DMS 273 (cell line): Measurements from ENCODE around the gene SIT1.
"Not testable (repeated sequence)": the region's sequence is repeated elsewhere in the genome, so short reads cannot be mapped to it uniquely, and the experiment has no call there.

Experiments
- DNase-seq: peaks from one replicate; lab custom pipeline; 2025; ENCODE audit not compliant: unreplicated experiment; lab: John Stamatoyannopoulos, UW

SIT1 gene

DNA sequence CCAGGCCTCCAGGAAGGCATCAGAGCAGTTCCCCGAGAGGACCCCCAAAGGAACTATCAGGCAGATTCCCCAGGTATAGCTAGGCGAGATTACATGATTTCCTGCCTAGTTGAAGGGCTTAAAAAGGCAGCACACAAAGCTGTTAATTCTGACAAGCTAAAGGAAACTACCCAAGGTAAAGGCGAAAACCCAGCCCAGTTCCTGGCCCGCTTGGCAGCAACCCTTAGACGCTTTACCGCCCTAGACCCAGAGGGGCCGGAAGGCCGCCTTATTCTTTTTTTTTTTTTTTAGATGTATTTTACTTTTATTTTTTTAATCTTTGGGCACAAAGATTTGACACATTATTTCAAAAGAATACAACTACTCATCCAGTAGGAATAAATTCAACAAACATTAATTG is 12.0 kb downstream of the SIT1 start:
- not testable (repeated sequence) for DNase-seq

DNA sequence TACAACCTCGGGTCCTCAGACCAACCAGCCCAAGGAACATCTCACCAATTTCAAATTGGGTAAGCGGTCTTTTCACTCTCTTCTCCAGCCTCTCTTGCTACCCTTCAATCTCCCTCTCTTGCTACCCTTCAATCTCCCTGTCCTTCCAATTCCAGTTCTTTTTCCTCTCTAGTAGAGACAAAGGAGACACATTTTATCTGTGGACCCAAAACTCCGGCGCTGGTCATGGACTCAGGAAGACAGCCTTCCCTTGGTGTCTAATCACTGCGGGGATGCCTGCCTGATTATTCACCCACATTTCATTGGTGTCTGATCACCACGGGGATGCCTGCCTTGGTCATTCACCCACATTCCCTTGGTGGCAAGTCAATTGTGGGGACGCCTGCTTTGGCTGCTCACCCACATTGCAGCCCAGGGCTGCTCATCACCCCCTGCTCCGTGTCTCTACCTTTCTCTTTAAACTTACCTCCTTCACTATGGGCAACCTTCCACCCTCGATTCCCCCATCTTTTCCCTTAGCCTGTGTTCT is 13.2 kb downstream of the SIT1 start:
- DNase-seq, result not testable (repeated sequence)

DNA sequence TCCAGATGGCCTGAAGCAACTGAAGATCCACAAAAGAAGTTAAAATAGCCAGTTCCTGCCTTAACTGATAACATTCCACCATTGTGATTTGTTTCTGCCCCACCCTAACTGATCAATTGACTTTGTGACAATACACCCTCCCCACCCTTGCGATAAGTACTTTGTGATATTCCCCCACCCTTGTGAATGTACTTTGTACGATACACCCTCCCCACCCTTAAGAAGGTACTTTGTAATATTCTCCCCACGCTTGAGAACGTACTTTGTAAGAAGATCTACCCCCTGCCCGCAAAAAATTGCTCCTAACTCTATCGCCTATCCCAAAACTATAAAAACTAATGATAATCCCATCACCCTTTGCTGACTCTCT is 13.9 kb downstream of the SIT1 start:
- DNase-seq, result not testable (repeated sequence)

DNA sequence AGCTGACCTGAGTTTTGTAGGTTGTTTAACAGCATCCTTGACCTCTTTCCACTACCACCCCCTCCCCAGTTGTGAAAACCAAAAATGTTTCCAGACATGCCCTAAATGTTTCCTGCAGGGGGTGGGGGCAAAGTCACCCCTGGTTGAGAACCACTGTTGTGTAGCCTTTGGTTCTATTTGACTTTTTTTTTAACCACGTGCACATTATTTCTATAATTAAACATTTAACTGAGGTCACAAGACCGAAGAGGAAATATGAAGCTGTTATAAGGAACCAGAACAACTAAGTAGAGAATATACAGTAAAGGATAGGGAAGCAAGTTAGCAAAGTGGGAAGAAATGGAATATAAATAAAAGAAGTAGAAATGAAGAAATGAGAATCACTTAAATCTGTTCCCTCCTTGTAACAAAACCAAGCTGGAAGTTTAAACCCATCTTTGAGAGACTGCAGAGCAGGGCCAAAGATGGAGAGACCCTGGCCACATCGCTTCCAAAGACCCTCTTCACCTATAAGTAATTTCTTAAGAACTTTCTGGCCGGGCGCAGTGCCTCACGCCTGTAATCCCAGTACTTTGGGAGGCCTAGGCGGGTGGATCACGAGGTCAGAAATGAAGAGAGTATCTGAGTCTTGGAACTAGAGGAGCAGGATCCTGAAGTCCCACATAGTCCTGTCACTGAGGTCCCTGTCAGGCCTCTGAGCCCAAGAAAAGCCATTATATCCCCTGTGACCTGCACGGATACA is 14.4 kb downstream of the SIT1 start:
- no peak for DNase-seq

GRCh38 chr9:35635730-35636129 is 15.0 kb downstream of the SIT1 start:
- DNase-seq, result no peak

DNA sequence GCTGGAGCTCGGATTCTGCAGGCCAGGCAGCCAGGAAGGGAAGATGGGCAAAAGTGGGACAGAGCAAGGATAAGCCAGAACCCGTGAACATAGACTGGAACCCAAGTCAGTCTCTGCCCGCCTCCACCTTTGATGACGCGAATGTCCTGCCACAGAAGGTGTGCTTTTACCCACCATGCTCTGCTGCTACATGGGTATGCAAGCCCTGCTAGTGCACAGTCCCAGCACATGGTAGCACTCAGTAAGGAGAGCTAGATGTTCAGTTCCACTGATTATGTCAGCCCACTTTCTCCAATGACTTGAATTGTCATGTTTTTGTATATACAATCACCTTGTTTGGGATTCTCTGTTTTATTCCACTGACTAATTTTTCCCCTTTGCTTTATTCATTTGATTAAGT is 21.1 kb downstream of the SIT1 start:
- DNase-seq, result no peak

GRCh38 chr9:35628389-35628991 is 22.2 kb downstream of the SIT1 start:
- no peak for DNase-seq

DNA sequence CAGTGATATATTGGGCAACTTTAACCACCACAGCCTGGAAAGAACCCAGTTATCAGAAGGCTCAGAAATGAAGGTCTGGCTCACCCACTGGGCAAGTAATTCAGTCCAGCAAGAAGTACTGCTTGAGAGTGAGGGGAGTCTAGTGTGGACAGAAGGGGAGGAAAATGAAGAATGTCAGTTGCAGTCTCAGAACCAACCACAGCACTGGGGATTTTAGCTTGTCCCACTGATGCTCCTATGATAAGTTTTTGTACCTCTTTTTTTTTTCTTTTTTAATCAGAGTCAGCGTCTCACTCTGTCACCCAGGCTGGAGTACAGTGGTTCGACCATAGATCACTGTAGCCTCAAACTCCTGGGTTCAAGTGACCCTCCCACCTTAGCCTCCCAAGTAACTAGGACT is 23.2 kb downstream of the SIT1 start:
- no peak for DNase-seq

- no peak for DNase-seq
Observed at GRCh38 chr9:35619800-35620158, 31.0 kb downstream of the SIT1 start.

- DNase-seq, result no peak
Observed at GRCh38 chr9:35618854-35619799, 31.6 kb downstream of the SIT1 start.

DNA sequence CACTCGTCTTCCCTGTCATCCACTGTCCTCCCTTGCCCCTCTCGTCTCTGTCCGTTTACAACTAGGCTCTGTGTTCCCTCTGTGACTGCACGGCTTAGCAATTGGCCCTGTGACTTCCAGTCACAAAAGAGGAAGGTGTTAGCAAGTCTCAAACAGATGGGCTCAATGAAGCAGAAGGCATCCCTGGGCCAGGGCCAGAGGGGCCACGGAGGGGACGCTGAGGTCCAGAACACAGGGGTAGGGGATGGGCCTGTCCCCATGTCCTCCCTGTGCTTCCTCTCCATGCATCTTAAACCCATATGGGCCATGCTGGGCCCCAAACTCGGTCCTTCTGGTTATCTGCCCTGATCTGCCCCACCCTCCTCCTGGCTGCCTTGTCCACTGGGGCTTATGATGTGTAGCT is 32.4 kb downstream of the SIT1 start, which contains the start of gene CD72:
Gene CD72 (minus strand): TSS at position 89 of the 403 bp plus-strand sequence. CDS start 110 bp downstream, outside the sequence.
- DNase-seq, result peak; percentile 30

DNA sequence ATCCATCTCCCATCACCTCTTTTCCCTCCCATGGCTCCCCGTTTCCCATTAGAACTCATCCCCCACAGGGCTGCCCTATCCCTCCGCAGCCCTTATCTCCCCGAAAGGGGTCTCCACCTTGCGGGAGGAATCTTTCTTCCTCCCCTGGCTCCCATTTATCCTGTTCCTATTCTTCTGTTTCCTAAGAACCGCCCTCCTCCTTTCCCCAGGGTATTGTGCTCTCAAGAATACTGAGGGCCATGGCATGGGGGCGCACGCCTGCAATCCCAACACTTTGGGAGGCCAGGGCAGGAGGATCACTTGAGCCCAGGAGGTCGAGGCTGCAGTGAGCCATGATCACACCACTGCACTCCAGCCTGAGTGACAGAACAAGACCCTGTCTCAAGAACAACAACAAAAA is 33.2 kb downstream of the SIT1 start:
- no peak for DNase-seq

GRCh38 chr9:35616681-35617459 is 33.9 kb downstream of the SIT1 start:
- DNase-seq, result peak; percentile 47

- no peak for DNase-seq
Observed at GRCh38 chr9:35615981-35616680, 34.6 kb downstream of the SIT1 start.

DNA sequence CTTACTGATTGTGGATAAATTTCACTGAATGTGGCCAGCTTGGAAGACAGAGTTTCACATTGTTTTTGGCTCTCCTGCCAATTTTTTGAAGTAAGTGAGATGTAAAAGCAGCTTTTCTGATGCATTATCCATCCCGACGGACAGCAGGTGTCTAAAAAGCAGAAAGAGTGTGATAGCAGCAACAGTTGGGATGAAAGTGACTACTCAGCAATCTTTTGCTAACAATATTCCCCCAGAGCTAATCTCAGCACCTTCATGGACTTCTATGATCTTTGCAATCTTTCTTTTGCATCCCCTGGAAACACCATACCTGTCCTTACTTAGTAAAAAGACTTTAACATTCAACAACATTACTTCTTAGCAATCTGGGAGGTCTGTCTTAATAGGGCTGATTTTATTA is 37.9 kb downstream of the SIT1 start:
- DNase-seq, result no peak

GRCh38 chr9:35612066-35612465 is 38.7 kb downstream of the SIT1 start:
- DNase-seq, result not testable (repeated sequence)

DNA sequence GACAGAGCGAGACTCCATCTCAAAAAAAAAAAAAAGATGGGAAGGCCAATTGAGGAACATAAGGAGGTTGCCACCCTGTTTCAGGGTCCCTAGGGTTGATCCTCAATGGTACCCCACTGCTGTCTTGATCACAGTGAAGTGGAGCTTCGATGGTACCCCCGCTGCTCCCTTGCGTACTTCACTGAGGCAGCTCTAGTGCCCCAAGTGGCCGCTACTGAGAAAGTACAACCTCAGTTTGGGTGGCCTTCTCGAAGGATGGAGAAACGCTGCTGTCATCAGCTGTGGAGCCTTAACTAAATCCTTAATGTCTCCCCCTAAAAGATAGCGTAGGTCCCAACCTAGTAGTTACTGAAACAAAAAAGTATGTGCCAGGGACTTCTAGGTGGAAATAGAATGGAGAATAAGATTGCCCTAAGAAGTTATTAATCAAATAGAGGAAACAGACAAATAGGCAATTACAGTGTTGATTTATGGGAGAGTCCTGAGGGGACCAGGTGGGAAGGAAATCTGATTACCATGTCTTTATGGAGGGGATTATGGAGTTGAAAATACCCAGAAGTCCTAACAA is 39.4 kb downstream of the SIT1 start:
- peak; percentile 64 for DNase-seq

DNA sequence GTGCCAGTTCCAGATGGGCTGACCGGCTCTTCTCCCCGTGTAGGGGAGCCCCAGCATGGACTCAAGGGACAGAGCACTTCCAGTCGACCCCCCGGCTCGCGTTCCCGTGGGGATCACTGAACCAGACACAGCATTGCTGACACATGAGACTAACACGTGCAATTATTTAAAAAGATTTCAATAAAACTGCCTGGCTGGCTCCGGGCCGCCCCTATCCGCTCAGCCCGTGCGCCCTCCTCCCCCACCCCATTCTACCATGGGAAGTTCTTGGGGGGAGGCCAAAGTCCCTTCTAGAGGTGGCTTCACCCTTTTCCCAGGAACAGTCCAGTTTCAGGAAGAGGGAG is 40.9 kb downstream of the SIT1 start:
- DNase-seq, result peak; percentile 53

GRCh38 chr9:35609001-35609819 is 41.5 kb downstream of the SIT1 start:
- DNase-seq, result peak; percentile 85
